ENCODE measurements around the gene HIF1A. TPM values are rescaled to one million over a fixed set of nuclear protein-coding genes. Genes with fewer than 3 reads are reported as not detected.

The HIF1A gene
- 130 TPM for total RNA-seq

DNA sequence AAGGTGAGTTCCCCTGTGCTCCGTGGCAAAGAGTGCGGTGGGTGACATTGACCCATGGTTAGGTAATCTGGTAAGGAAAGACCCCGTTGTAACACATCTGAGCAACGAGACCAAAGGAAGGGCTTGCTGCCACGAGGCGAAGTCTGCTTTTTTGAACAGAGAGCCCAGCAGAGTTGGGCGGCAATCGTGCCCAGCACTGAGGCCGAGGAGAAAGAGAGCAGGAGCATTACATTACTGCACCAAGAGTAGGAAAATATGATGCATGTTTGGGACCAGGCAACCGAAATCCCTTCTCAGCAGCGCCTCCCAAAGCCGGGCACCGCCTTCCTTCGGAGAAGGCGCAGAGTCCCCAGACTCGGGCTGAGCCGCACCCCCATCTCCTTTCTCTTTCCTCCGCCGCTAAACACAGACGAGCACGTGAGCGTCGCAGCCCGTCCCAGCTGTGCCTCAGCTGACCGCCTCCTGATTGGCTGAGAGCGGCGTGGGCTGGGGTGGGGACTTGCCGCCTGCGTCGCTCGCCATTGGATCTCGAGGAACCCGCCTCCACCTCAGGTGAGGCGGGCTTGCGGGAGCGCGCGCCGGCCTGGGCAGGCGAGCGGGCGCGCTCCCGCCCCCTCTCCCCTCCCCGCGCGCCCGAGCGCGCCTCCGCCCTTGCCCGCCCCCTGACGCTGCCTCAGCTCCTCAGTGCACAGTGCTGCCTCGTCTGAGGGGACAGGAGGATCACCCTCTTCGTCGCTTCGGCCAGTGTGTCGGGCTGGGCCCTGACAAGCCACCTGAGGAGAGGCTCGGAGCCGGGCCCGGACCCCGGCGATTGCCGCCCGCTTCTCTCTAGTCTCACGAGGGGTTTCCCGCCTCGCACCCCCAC lies at the start of gene HIF1A:
Gene HIF1A (plus strand): TSS at position 684 of the 865 bp plus-strand sequence. CDS start 292 bp downstream, outside the sequence.

DNA sequence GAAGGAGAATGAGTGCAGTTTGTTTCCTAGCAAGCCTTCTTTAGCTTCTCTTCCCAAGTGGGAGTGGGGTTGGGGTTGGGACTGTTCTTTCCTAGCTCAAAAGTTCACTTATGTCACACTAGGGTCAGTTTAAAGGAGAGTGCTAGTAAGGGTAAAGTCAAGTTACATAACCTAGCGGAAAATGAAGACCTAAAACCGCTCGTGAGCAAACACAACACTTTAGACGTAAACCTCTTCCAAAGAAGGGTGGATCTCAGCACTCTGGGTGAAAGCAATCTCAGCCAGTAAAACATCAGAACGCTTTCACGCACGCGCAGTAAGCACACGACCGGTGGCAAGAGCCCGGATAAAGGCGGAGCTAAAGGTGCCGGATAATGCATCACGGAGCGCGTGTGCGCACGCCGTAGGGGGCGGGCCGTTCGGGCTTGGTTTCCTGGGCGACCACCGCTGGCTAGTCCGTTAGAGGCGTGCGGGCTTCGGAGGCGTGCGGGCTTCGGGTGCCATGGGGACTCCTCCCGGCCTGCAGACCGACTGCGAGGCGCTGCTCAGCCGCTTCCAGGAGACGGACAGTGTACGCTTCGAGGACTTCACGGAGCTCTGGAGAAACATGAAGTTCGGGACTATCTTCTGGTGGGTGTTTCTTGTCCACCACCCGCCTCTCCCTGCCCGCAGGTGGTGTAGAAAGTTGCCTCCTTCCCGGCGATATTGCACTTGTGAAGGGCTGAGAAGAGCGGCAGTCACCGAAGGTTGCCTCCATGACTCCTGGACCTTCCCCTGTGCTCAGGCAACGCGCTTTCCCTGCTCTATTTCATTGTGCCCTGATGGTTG lies 66.9 kb downstream of the HIF1A start, which contains the start of gene SNAPC1:
Gene SNAPC1 (plus strand): TSS at position 462 of the 828 bp plus-strand sequence. CDS start 41 bp downstream, at position 503.

Other genes with a start within 250 kb of the HIF1A start
- gene SNAPC1, start 66.9 kb downstream of the HIF1A start, total RNA-seq, result 6.9 TPM
- 121 TPM for gene SYT16, start 117.2 kb downstream of the HIF1A start, total RNA-seq

Measured in diencephalon (tissue), 1 donor.